ENCODE results near the gene UBA6. TPM values are rescaled to one million over a fixed set of nuclear protein-coding genes. Genes with fewer than 3 reads are reported as not detected.
"Not testable (repeated sequence)": the region's sequence is repeated elsewhere in the genome, so short reads cannot be mapped to it uniquely, and the experiment has no call there.

The UBA6 gene
- polyA plus RNA-seq (ENCODE audit: insufficient read length in 3 of 3): 10 to 100 TPM; 51.9 to 67.9 (median 56.6) TPM
- long read RNA-seq, donor 1: 0 reads
- long read RNA-seq, donor 2: 0 reads
- long read RNA-seq, donor 3, partial matches to known transcripts: 0 of 1 reads
- long read RNA-seq, donor 3, other reads (novel, unspliced or antisense): 0 of 1 reads
- long read RNA-seq, donor 4, full-length matches to known transcripts: 1 of 1 reads
- long read RNA-seq, donor 4, partial matches to known transcripts: 0 of 1 reads
- long read RNA-seq, donor 4, other reads (novel, unspliced or antisense): 0 of 1 reads
- long read RNA-seq, donor 5, partial matches to known transcripts: 0 of 1 reads
- long read RNA-seq, donor 5, other reads (novel, unspliced or antisense): 0 of 1 reads
- long read RNA-seq, donor 6, full-length matches to known transcripts: 2 of 29 reads
- long read RNA-seq, donor 6, partial matches to known transcripts: 27 of 29 reads
- long read RNA-seq, donor 6, other reads (novel, unspliced or antisense): 0 of 29 reads
- long read RNA-seq, donor 7: 0 reads
- long read RNA-seq, donor 8, full-length matches to known transcripts: 1 of 1 reads
- long read RNA-seq, donor 8, partial matches to known transcripts: 0 of 1 reads
- long read RNA-seq, donor 8, other reads (novel, unspliced or antisense): 0 of 1 reads
- long read RNA-seq, donor 9, full-length matches to known transcripts: 3 of 3 reads
- long read RNA-seq, donor 9, partial matches to known transcripts: 0 of 3 reads
- long read RNA-seq, donor 9, other reads (novel, unspliced or antisense): 0 of 3 reads
- long read RNA-seq, donor 10, full-length matches to known transcripts: 1 of 1 reads
- long read RNA-seq, donor 10, partial matches to known transcripts: 0 of 1 reads
- long read RNA-seq, donor 10, other reads (novel, unspliced or antisense): 0 of 1 reads
- long read RNA-seq, donor 11, partial matches to known transcripts: 0 of 1 reads
- long read RNA-seq, donor 11, other reads (novel, unspliced or antisense): 0 of 1 reads
- long read RNA-seq, donor 12, full-length matches to known transcripts: 2 of 2 reads
- long read RNA-seq, donor 12, partial matches to known transcripts: 0 of 2 reads
- long read RNA-seq, donor 12, other reads (novel, unspliced or antisense): 0 of 2 reads
- long read RNA-seq, donor 13: 0 reads
- long read RNA-seq, donor 14, full-length matches to known transcripts: 1 of 18 reads
- long read RNA-seq, donor 14, partial matches to known transcripts: 17 of 18 reads
- long read RNA-seq, donor 14, other reads (novel, unspliced or antisense): 0 of 18 reads
- long read RNA-seq, donor 15: 0 reads
- long read RNA-seq, donor 16, full-length matches to known transcripts: 1 of 6 reads
- long read RNA-seq, donor 16, partial matches to known transcripts: 5 of 6 reads
- long read RNA-seq, donor 16, other reads (novel, unspliced or antisense): 0 of 6 reads

GRCh38 chr4:67700738-67701516 is at the start of gene UBA6:
Gene UBA6 (minus strand): TSS chr4:67701155. CDS start chr4:67701119, 36 bp downstream.
- peak; percentile 95 for DNase-seq

GRCh38 chr4:67750691-67751090 is 49.7 kb upstream of the UBA6 start:
- DNase-seq: no peak

GRCh38 chr4:67749286-67749685 is 48.3 kb upstream of the UBA6 start:
- no peak for DNase-seq

- DNase-seq: peak; percentile 11
These were observed 46.0 kb upstream of the UBA6 start for GRCh38 chr4:67746797-67747495.

- DNase-seq: no peak
These were observed 43.8 kb upstream of the UBA6 start for GRCh38 chr4:67744561-67745283.

GRCh38 chr4:67743194-67743593 is 42.2 kb upstream of the UBA6 start:
- no peak for DNase-seq

- no peak for DNase-seq
These were observed 35.3 kb upstream of the UBA6 start for GRCh38 chr4:67736262-67736661.

- DNase-seq: no peak
These were observed 34.4 kb upstream of the UBA6 start for GRCh38 chr4:67735325-67735724.

- not testable (repeated sequence) for DNase-seq
These were observed 29.6 kb upstream of the UBA6 start for GRCh38 chr4:67730511-67730910.

GRCh38 chr4:67727124-67727850 is 26.3 kb upstream of the UBA6 start:
- no peak for DNase-seq

- DNase-seq: no peak
These were observed 25.0 kb upstream of the UBA6 start for GRCh38 chr4:67725981-67726380.

GRCh38 chr4:67725132-67725531 is 24.2 kb upstream of the UBA6 start:
- no peak for DNase-seq

- DNase-seq: no peak
These were observed 23.0 kb upstream of the UBA6 start for GRCh38 chr4:67723949-67724348.

- DNase-seq: no peak
These were observed 22.4 kb upstream of the UBA6 start for GRCh38 chr4:67723341-67723740.

GRCh38 chr4:67721770-67722597 is 21.0 kb upstream of the UBA6 start:
- DNase-seq: no peak

- no peak for DNase-seq
These were observed 20.4 kb upstream of the UBA6 start for GRCh38 chr4:67721315-67721769.

GRCh38 chr4:67719953-67720617 is 19.1 kb upstream of the UBA6 start:
- DNase-seq: no peak
